Fibroblast of skin of right quadriceps (primary cell): Measurements from ENCODE around the gene PLD4.
"Not testable (repeated sequence)": the region's sequence is repeated elsewhere in the genome, so short reads cannot be mapped to it uniquely, and the experiment has no call there.

ENCODE experiments used
- DNase-seq: peaks from one replicate; pipeline ENCODE4 v3.0.0-alpha.2; 2013

Gene PLD4

GRCh38 chr14:104900639-104901512 is 23.8 kb upstream of the PLD4 start:
- DNase-seq: no peak

GRCh38 chr14:104903990-104904389 is 20.7 kb upstream of the PLD4 start:
- DNase-seq: no peak

DNA sequence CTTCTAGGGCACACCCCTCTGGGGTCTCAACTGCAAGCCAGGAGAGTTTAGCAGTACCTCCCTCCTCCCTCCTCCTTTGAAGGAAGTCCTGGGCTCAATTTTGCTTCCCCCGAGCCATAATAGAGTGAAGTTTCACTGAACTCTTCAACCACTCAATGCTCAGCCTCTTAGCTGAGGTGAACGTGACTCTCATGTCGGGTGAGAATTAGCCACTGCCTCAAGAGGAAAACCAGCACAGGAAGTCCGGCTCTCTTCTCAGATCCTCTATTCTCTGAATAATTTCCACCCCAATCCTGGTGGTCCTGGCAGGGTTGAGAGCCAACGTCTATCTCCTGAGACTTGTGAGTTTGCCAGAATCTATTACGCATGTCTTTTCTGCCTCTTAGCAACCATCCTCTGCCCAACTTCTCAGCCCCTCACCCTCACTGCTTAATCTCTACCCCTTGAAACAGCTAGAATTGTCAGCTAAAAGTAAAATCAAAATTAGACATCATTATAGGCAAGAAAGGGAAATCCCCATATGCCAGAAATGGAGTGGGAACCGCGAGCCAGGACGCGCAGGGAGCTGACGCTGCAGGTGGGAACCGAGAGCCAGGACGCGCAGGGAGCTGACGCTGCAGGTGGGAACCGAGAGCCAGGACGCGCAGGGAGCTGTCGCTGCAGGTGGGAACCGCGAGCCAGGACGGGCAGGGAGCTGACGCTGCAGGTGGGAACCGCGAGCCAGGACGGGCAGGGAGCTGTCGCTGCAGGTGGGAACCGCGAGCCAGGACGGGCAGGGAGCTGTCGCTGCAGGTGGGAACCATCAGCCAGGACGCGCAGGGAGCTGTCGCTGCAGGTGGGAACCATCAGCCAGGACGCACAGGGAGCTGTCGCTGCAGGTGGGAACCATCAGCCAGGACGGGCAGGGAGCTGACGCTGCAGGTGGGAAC is 19.8 kb upstream of the PLD4 start:
- DNase-seq: not testable (repeated sequence)

GRCh38 chr14:104905579-104905933 is 19.1 kb upstream of the PLD4 start:
- not testable (repeated sequence) for DNase-seq

GRCh38 chr14:104908303-104908702 is 16.4 kb upstream of the PLD4 start:
- no peak for DNase-seq

DNA sequence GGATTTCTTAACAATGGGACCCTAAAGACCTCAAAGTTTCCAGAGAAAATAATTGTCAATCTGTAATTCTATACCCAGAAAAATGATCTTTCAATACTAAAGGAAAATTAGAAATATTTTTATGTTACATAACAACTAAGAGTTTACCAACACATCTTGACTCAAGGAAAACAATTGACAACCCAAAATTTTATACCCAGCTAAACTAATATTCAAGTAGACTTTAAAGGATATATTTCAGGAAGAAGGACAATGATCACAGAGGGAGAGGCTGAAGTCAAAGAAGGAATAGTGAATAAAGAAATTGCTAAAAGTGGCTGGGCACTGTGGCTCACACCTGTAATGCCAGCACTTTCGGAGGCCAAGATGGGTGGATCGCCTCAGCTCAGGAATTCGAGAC is 12.6 kb upstream of the PLD4 start:
- no peak for DNase-seq

DNA sequence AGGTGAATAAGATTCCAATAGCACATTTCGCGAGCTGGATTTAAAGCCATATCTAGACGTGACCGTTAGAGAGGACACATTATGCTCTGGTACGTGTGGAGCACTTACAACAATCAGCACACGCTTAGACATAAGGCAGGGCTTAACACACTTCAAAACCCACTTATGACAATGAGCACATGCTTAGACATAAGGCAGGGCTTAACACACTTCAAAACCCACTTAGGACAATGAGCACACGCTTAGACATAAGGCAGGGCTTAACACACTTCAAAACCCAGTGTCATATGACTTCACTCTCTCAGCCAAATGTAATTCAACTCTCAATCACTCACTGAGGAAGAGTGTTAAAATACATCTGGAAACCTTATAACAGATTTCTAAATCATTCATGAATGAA is 11.2 kb upstream of the PLD4 start:
- DNase-seq: no peak

- no peak for DNase-seq
Observed at GRCh38 chr14:104917116-104917515, 7.6 kb upstream of the PLD4 start.

- no peak for DNase-seq
Observed at GRCh38 chr14:104917993-104918392, 6.7 kb upstream of the PLD4 start.

GRCh38 chr14:104919152-104919992 is 5.3 kb upstream of the PLD4 start:
- DNase-seq: not testable (repeated sequence)

DNA sequence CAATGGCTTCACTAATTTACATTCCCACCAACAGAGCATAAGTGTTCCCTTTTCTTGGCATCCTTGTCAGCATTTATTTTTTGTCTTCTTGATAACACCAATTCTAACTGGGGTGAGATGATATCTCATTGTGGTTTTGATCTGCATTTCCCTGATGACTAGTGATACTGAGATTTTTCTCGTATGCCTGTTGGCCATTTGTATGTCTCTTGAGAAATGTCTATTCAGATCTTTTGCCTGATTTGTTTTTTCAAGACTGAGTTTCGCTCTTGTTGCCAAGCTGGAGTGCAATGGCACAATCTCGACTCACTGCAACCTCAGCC is 4.7 kb upstream of the PLD4 start:
- no peak for DNase-seq

- no peak for DNase-seq
Observed at GRCh38 chr14:104923640-104924420, 849 bp upstream of the PLD4 start.

- DNase-seq: no peak
Observed at GRCh38 chr14:104925214-104925854, 655 bp downstream of the PLD4 start.

GRCh38 chr14:104925855-104926609 is 1.4 kb downstream of the PLD4 start:
- DNase-seq: no peak

GRCh38 chr14:104926619-104927431 is 2.1 kb downstream of the PLD4 start:
- DNase-seq: no peak

DNA sequence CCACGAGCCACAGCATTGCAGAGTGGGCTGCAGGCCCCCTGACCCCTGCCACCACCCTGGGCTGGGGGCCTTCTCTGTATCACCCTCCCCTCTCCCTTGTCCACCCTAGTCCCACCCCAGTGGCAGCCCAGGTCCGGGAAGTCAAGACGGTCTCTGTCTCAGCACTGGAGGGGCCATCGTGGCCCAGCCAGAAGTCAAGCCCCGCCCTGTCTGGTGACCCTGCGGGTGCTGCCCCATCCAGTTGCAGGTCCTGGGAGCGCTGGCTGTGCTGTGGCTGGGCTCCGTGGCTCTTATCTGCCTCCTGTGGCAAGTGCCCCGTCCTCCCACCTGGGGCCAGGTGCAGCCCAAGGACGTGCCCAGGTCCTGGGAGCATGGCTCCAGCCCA is 2.7 kb downstream of the PLD4 start:
- DNase-seq: no peak

GRCh38 chr14:104927901-104928300 is 3.2 kb downstream of the PLD4 start:
- no peak for DNase-seq

DNA sequence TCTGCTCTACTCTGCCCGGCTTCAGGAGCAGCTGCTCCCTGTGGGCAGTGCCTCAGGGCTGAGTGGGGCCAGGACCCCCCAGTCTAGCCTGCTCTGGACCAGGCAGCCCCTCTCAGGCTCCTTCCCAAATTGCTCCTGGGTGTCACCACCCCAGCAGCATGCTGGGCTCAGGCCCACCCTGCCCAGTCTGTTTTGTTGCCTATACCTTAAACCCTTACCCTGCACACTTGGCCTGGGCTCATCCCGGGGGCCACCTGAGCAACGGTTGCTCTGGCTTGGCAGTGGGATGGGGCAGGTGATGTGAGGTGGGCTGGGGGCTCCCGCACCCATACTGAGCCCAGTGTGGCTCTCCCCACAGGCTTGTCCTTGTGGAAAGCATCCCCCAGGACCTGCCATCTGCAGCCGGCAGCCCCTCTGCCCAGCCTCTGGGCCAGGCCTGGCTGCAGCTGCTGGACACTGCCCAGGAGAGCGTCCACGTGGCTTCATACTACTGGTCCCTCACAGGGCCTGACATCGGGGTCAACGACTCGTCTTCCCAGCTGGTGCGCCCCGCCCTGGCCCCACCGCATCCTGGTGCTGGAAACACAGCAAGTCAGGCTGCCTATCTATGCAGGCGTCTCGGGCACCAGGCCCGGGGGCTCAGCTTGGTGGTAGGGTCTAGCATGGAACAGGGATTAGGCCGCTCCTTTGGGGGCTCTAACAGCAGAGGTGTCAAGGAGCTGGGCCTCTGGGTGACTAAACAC is 3.9 kb downstream of the PLD4 start:
- DNase-seq: no peak
